ENCODE measurements around the gene YIPF3.
"Not testable (repeated sequence)": the region's sequence is repeated elsewhere in the genome, so short reads cannot be mapped to it uniquely, and the experiment has no call there.

Gene YIPF3

DNA sequence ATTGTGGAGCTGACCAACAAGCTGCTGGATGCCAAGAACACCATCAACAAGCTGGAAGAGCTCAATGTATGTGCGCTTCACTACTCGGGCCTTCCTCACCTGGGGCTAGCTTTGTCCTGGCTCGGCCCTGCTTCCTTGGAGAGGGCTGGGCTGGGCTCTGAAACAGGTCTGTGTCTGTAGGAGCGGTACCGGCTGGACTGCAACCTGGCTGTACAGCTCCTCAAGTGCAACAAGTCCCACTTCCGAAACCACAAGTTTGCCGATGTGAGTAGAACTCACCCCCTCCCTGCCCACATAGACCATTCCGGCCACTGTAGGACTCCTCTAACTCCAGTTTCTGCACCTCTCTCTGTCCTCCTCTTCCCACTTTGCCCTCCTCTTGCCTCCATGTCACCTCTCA, 13.3 kb downstream of the YIPF3 start:
- no peak overlapping the region for H3K4me3 ChIP-seq (ENCODE audit: control insufficient read depth, low read depth, low read length)
- TF ChIP-seq, protein P1, sequence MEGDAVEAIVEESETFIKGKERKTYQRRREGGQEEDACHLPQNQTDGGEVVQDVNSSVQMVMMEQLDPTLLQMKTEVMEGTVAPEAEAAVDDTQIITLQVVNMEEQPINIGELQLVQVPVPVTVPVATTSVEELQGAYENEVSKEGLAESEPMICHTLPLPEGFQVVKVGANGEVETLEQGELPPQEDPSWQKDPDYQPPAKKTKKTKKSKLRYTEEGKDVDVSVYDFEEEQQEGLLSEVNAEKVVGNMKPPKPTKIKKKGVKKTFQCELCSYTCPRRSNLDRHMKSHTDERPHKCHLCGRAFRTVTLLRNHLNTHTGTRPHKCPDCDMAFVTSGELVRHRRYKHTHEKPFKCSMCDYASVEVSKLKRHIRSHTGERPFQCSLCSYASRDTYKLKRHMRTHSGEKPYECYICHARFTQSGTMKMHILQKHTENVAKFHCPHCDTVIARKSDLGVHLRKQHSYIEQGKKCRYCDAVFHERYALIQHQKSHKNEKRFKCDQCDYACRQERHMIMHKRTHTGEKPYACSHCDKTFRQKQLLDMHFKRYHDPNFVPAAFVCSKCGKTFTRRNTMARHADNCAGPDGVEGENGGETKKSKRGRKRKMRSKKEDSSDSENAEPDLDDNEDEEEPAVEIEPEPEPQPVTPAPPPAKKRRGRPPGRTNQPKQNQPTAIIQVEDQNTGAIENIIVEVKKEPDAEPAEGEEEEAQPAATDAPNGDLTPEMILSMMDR (conservative IDR thresholded peaks at IDR 0.05; ENCODE audit: control insufficient read depth, insufficient read depth, low read depth, low read length), result no peak
- DNase-seq (ENCODE audit: low read depth), result no peak

DNA sequence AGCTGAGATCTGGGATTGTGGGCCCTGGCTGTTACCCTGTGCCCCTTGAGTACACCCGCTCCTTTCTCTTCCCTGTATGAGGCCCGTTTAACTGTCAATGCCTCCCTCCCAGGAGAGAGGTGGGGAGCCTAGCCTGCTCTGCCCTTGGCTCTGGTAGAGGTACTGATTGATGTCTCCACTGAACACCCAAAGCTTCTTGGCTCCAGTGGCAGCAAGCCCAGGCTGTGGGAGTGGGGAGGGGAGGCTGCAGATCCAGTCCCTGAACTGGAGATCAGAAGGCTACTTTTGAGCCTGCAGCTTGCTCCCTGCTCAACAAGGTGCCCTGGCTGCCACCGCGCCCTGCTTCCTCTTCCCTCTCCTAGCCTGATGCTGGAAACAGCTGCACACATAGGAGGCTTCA, 14.1 kb downstream of the YIPF3 start:
- TF ChIP-seq, protein P1 (conservative IDR thresholded peaks at IDR 0.05; ENCODE audit: control insufficient read depth, insufficient read depth, low read depth, low read length), result no peak

DNA sequence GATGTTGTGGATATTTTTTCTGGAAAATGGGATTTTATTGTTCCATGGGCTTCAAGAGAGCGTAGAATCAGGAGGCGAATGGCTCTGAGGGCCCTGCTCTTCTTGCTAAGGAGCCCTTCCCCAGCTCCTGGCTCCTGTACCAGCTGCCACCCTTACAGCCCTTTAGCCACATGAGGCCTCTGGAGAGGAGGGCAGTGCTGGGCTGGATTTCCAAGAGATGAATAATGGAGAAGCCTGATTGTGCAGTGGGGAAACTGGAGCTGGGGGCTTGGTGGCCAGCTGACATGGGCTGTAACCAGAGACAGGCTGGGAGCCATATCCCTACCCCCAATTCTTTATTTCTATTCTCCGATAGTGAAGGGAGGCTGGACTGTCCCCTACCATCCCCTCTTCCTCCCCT, 15.8 kb downstream of the YIPF3 start:
- H3K4me3 ChIP-seq (ENCODE audit: control insufficient read depth, low read depth, low read length), result no peak overlapping the region
- TF ChIP-seq, protein P1 (conservative IDR thresholded peaks at IDR 0.05; ENCODE audit: control insufficient read depth, insufficient read depth, low read depth, low read length), result no peak
- DNase-seq (ENCODE audit: low read depth), result no peak

More for the DNA sequence above, 14.1 kb downstream of the YIPF3 start:
- no peak for DNase-seq (ENCODE audit: low read depth)
- H3K4me3 ChIP-seq (ENCODE audit: control insufficient read depth, low read depth, low read length), result no peak overlapping the region

DNA sequence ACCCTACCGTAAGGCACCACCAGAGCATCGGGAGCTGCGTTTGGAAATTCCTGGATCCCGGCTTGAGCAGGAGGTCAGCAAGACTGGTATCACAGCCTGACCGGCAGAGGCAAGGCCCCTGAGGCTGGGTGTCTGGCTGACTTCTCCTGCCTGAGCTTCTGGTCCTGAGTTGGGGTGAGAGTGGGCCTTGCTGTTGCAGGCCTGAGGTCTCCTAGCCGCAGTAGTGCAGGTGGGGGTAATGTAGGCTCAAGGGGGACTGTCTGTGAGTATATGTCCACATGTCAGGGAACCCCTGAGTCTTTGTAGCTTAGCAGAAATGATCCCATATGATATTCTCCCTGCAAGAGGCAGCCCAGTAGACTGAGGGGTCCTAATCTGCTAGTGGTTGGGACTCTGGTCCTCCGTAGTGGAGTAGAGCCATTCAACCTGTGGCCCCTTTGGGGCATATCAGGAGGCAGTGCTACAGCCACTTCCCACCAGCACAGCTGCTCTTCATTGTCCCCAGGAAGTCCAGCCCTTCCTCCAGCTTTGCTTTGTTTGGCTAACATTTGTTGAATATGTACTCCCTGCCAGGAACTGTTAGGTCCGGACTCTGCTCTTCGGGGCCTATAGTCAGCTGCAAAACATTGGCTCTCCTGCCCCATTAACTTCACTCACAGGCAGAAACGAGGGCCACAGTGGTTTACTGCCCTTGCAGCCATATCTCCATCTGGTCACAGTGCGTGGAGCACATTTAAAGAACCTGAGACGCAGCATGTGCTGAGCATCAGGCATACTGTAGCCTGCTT, 17.5 kb downstream of the YIPF3 start:
- H3K4me3 ChIP-seq (ENCODE audit: control insufficient read depth, low read depth, low read length), result no peak overlapping the region
- DNase-seq (ENCODE audit: low read depth), result no peak
- TF ChIP-seq, protein P1 (conservative IDR thresholded peaks at IDR 0.05; ENCODE audit: control insufficient read depth, insufficient read depth, low read depth, low read length), result no peak

DNA sequence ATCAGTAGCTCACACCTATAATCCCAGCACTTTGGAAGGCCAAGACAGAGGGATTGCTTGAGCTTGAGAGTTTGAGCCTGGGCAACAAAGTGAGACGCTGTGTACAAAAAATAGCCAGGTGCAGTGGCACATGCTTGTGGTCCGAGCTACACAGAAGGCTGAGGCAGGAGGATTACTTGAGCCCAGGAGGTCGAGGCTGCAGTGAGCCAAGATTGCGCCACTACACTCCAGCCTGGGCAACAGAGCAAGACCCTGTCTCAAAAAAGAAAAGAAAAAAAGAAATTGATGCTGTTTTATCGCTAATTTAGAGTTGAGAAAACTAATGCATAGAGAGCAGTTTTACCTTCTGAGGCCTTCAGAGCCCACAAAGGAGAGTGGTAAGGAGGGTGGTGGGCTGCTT, 18.4 kb downstream of the YIPF3 start:
- H3K4me3 ChIP-seq (ENCODE audit: control insufficient read depth, low read depth, low read length); DNase-seq (ENCODE audit: low read depth): not testable (repeated sequence)

DNA sequence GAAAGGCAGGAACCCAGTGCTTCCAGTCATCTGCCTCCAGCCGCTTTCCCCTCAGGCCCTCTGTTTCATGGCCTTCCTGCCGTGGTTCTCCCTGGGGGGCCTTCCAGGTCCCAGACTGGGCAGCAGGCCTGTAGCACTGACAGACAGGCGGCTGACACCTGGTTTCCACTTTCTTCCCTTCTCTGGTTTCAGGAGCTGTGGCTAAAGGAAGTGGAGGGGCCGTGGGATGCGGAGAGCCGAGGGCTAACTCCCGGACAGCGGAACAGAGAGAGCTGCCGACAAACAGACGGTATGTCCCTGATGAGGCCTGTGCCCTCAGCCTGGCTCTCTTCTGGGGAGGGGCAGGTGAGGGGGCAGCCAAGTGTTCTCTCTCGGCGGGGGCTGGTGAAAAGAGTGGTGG, 19.0 kb downstream of the YIPF3 start:
- TF ChIP-seq, protein P1 (conservative IDR thresholded peaks at IDR 0.05; ENCODE audit: control insufficient read depth, insufficient read depth, low read depth, low read length), result no peak
- H3K4me3 ChIP-seq (ENCODE audit: control insufficient read depth, low read depth, low read length), result no peak overlapping the region
- DNase-seq (ENCODE audit: low read depth), result no peak

DNA sequence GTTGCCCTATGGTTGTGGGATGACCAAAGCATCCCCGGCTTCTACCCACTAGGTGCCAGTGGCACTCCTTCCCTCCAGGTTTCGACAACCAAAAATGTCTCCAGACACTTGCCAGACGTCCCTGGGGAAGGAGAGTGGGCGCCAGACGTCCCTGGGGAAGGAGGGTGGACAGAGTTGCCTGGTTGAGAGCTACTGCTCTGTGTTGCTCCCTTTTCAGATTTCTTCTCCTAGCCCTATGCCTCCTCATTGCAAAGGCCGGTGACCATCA, 19.7 kb downstream of the YIPF3 start:
- DNase-seq (ENCODE audit: low read depth), result no peak
- TF ChIP-seq, protein P1 (conservative IDR thresholded peaks at IDR 0.05; ENCODE audit: control insufficient read depth, insufficient read depth, low read depth, low read length), result no peak
- no peak overlapping the region for H3K4me3 ChIP-seq (ENCODE audit: control insufficient read depth, low read depth, low read length)

Data from fibroblast of mammary gland (primary cell).